ENCODE data around the gene PLA2G4A. TPM values are rescaled to one million over a fixed set of nuclear protein-coding genes. Genes with fewer than 3 reads are reported as not detected.

The PLA2G4A gene
- total and polyA plus RNA-seq, 5 donors from 2014 or later = not detected

GRCh38 chr1:186892936-186893335 is 64.2 kb downstream of the PLA2G4A start:
- DNase-seq (no peak), ATAC-seq (ENCODE audit: low read depth in 2 of 2) (no peak)
- Mint-ChIP-seq H3K9me3 (peaks cover 0 to 9% (median 0%) of the 10 kb centered on the region in 7 donors), H3K4me3 (no peak overlapping the region), H3K27me3 (no peaks in the 10 kb centered on the region), H3K4me1 (no peaks in the 10 kb centered on the region), H3K27ac (no peak overlapping the region), H3K36me3 (no peaks in the 10 kb centered on the region)
- no peaks in the 10 kb centered on the region for H3K27me3 ChIP-seq (ENCODE audit: control insufficient read depth, insufficient read depth, low read length)
- no peak overlapping the region for H3K27ac ChIP-seq (ENCODE audit: insufficient read depth, low read length, poor library complexity, severe bottlenecking)
- H3K9me3 ChIP-seq (ENCODE audit: control insufficient read depth in 2 of 2, low read length in 2 of 2) = no peaks in the 10 kb centered on the region
- H3K4me3 ChIP-seq (ENCODE audit: low read depth, low read length) = no peak overlapping the region
- no peaks in the 10 kb centered on the region for H3K4me1 ChIP-seq (ENCODE audit: control insufficient read depth, insufficient read depth, low read length, poor library complexity, severe bottlenecking)
- H3K36me3 ChIP-seq (ENCODE audit: control insufficient read depth, insufficient read depth, low read length) = no peaks in the 10 kb centered on the region

GRCh38 chr1:186894415-186894814 is 65.7 kb downstream of the PLA2G4A start:
- H3K4me1 ChIP-seq (ENCODE audit: control insufficient read depth, insufficient read depth, low read length, poor library complexity, severe bottlenecking) = no peaks in the 10 kb centered on the region
- H3K27me3 Mint-ChIP-seq = no peaks in the 10 kb centered on the region
- no peaks in the 10 kb centered on the region for H3K9me3 ChIP-seq (ENCODE audit: control insufficient read depth in 2 of 2, low read length in 2 of 2)
- H3K4me3 ChIP-seq (ENCODE audit: low read depth, low read length) = no peak overlapping the region
- DNase-seq (no peak), ATAC-seq (ENCODE audit: low read depth in 2 of 2) (no peak)
- H3K9me3 Mint-ChIP-seq = peaks cover 0 to 16% (median 0%) of the 10 kb centered on the region in 7 donors
- H3K27me3 ChIP-seq (ENCODE audit: control insufficient read depth, insufficient read depth, low read length) = no peaks in the 10 kb centered on the region
- H3K36me3 ChIP-seq (ENCODE audit: control insufficient read depth, insufficient read depth, low read length) = no peaks in the 10 kb centered on the region
- no peak overlapping the region for H3K4me3 Mint-ChIP-seq
- no peak overlapping the region for H3K27ac ChIP-seq (ENCODE audit: insufficient read depth, low read length, poor library complexity, severe bottlenecking)
- no peak overlapping the region for H3K27ac Mint-ChIP-seq
- H3K4me1 Mint-ChIP-seq = no peaks in the 10 kb centered on the region
- no peaks in the 10 kb centered on the region for H3K36me3 Mint-ChIP-seq

- H3K9me3 ChIP-seq (ENCODE audit: control insufficient read depth in 2 of 2, low read length in 2 of 2) = no peaks in the 10 kb centered on the region
- Mint-ChIP-seq H3K36me3 (no peaks in the 10 kb centered on the region), H3K4me3 (no peak overlapping the region), H3K4me1 (no peaks in the 10 kb centered on the region), H3K27me3 (no peaks in the 10 kb centered on the region), H3K9me3 (peaks cover 0 to 12% (median 0%) of the 10 kb centered on the region in 7 donors), H3K27ac (no peak overlapping the region)
- H3K27me3 ChIP-seq (ENCODE audit: control insufficient read depth, insufficient read depth, low read length) = no peaks in the 10 kb centered on the region
- no peak overlapping the region for H3K27ac ChIP-seq (ENCODE audit: insufficient read depth, low read length, poor library complexity, severe bottlenecking)
- DNase-seq = no peak
- H3K36me3 ChIP-seq (ENCODE audit: control insufficient read depth, insufficient read depth, low read length) = no peaks in the 10 kb centered on the region
- ATAC-seq (ENCODE audit: low read depth in 2 of 2) = no peak
- no peak overlapping the region for H3K4me3 ChIP-seq (ENCODE audit: low read depth, low read length)
- no peaks in the 10 kb centered on the region for H3K4me1 ChIP-seq (ENCODE audit: control insufficient read depth, insufficient read depth, low read length, poor library complexity, severe bottlenecking)
Measured at GRCh38 chr1:186896211-186896610, 67.5 kb downstream of the PLA2G4A start.

- Mint-ChIP-seq H3K27me3 (no peaks in the 10 kb centered on the region), H3K4me1 (no peaks in the 10 kb centered on the region), H3K4me3 (no peak overlapping the region), H3K27ac (no peak overlapping the region), H3K36me3 (no peaks in the 10 kb centered on the region), H3K9me3 (peaks cover 0 to 12% (median 0%) of the 10 kb centered on the region in 7 donors)
- no peaks in the 10 kb centered on the region for H3K27me3 ChIP-seq (ENCODE audit: control insufficient read depth, insufficient read depth, low read length)
- H3K27ac ChIP-seq (ENCODE audit: insufficient read depth, low read length, poor library complexity, severe bottlenecking) = no peak overlapping the region
- H3K4me3 ChIP-seq (ENCODE audit: low read depth, low read length) = no peak overlapping the region
- DNase-seq = no peak
- no peaks in the 10 kb centered on the region for H3K4me1 ChIP-seq (ENCODE audit: control insufficient read depth, insufficient read depth, low read length, poor library complexity, severe bottlenecking)
- H3K36me3 ChIP-seq (ENCODE audit: control insufficient read depth, insufficient read depth, low read length) = no peaks in the 10 kb centered on the region
- no peak for ATAC-seq (ENCODE audit: low read depth in 2 of 2)
- H3K9me3 ChIP-seq (ENCODE audit: control insufficient read depth in 2 of 2, low read length in 2 of 2) = no peaks in the 10 kb centered on the region
Measured at GRCh38 chr1:186897008-186897407, 68.3 kb downstream of the PLA2G4A start.

- H3K9me3 Mint-ChIP-seq = peaks cover 0 to 12% (median 0%) of the 10 kb centered on the region in 7 donors
- Histone ChIP-seq H3K4me1 (ENCODE audit: control insufficient read depth, insufficient read depth, low read length, poor library complexity, severe bottlenecking) (no peaks in the 10 kb centered on the region), H3K4me3 (ENCODE audit: low read depth, low read length) (no peak overlapping the region), H3K27ac (ENCODE audit: insufficient read depth, low read length, poor library complexity, severe bottlenecking) (no peak overlapping the region), H3K9me3 (ENCODE audit: control insufficient read depth in 2 of 2, low read length in 2 of 2) (no peaks in the 10 kb centered on the region), H3K36me3 (ENCODE audit: control insufficient read depth, insufficient read depth, low read length) (no peaks in the 10 kb centered on the region), H3K27me3 (ENCODE audit: control insufficient read depth, insufficient read depth, low read length) (no peaks in the 10 kb centered on the region)
- H3K4me1 Mint-ChIP-seq = no peaks in the 10 kb centered on the region
- no peak overlapping the region for H3K27ac Mint-ChIP-seq
- H3K27me3 Mint-ChIP-seq = no peaks in the 10 kb centered on the region
- no peak overlapping the region for H3K4me3 Mint-ChIP-seq
- H3K36me3 Mint-ChIP-seq = no peaks in the 10 kb centered on the region
- ATAC-seq (ENCODE audit: low read depth in 2 of 2) (no peak), DNase-seq (no peak)
Measured at GRCh38 chr1:186899577-186899976, 70.8 kb downstream of the PLA2G4A start.

- Mint-ChIP-seq H3K27me3 (no peaks in the 10 kb centered on the region), H3K36me3 (no peaks in the 10 kb centered on the region), H3K9me3 (peaks cover 0 to 12% (median 0%) of the 10 kb centered on the region in 7 donors), H3K4me3 (no peak overlapping the region), H3K27ac (no peak overlapping the region), H3K4me1 (no peaks in the 10 kb centered on the region)
- no peak for DNase-seq
- H3K4me3 ChIP-seq (ENCODE audit: low read depth, low read length) = no peak overlapping the region
- H3K27ac ChIP-seq (ENCODE audit: insufficient read depth, low read length, poor library complexity, severe bottlenecking) = no peak overlapping the region
- no peaks in the 10 kb centered on the region for H3K27me3 ChIP-seq (ENCODE audit: control insufficient read depth, insufficient read depth, low read length)
- no peaks in the 10 kb centered on the region for H3K4me1 ChIP-seq (ENCODE audit: control insufficient read depth, insufficient read depth, low read length, poor library complexity, severe bottlenecking)
- H3K36me3 ChIP-seq (ENCODE audit: control insufficient read depth, insufficient read depth, low read length) = no peaks in the 10 kb centered on the region
- H3K9me3 ChIP-seq (ENCODE audit: control insufficient read depth in 2 of 2, low read length in 2 of 2) = no peaks in the 10 kb centered on the region
- no peak for ATAC-seq (ENCODE audit: low read depth in 2 of 2)
Measured at GRCh38 chr1:186899977-186900376, 71.2 kb downstream of the PLA2G4A start.

GRCh38 chr1:186900539-186901237 is 71.9 kb downstream of the PLA2G4A start:
- no peak for ATAC-seq (ENCODE audit: low read depth in 2 of 2)
- Mint-ChIP-seq H3K4me3 (no peak overlapping the region), H3K9me3 (peaks cover 0 to 12% (median 0%) of the 10 kb centered on the region in 7 donors)

GRCh38 chr1:186901631-186902030 is 72.9 kb downstream of the PLA2G4A start:
- H3K27me3 Mint-ChIP-seq = no peaks in the 10 kb centered on the region
- Histone ChIP-seq H3K9me3 (ENCODE audit: control insufficient read depth in 2 of 2, low read length in 2 of 2) (no peaks in the 10 kb centered on the region), H3K4me3 (ENCODE audit: low read depth, low read length) (no peak overlapping the region), H3K36me3 (ENCODE audit: control insufficient read depth, insufficient read depth, low read length) (no peaks in the 10 kb centered on the region), H3K27ac (ENCODE audit: insufficient read depth, low read length, poor library complexity, severe bottlenecking) (no peak overlapping the region), H3K4me1 (ENCODE audit: control insufficient read depth, insufficient read depth, low read length, poor library complexity, severe bottlenecking) (no peaks in the 10 kb centered on the region), H3K27me3 (ENCODE audit: control insufficient read depth, insufficient read depth, low read length) (no peaks in the 10 kb centered on the region)
- no peak for ATAC-seq (ENCODE audit: low read depth in 2 of 2)
- no peaks in the 10 kb centered on the region for H3K4me1 Mint-ChIP-seq
- peaks cover 0 to 12% (median 0%) of the 10 kb centered on the region in 7 donors for H3K9me3 Mint-ChIP-seq
- H3K27ac Mint-ChIP-seq = no peak overlapping the region
- no peak for DNase-seq
- H3K4me3 Mint-ChIP-seq = no peak overlapping the region
- H3K36me3 Mint-ChIP-seq = no peaks in the 10 kb centered on the region

More at GRCh38 chr1:186900539-186901237, 71.9 kb downstream of the PLA2G4A start:
- no peaks in the 10 kb centered on the region for H3K27me3 Mint-ChIP-seq
- Histone ChIP-seq H3K9me3 (ENCODE audit: control insufficient read depth in 2 of 2, low read length in 2 of 2) (no peaks in the 10 kb centered on the region), H3K4me1 (ENCODE audit: control insufficient read depth, insufficient read depth, low read length, poor library complexity, severe bottlenecking) (no peaks in the 10 kb centered on the region), H3K27ac (ENCODE audit: insufficient read depth, low read length, poor library complexity, severe bottlenecking) (no peak overlapping the region), H3K36me3 (ENCODE audit: control insufficient read depth, insufficient read depth, low read length) (no peaks in the 10 kb centered on the region), H3K4me3 (ENCODE audit: low read depth, low read length) (no peak overlapping the region), H3K27me3 (ENCODE audit: control insufficient read depth, insufficient read depth, low read length) (no peaks in the 10 kb centered on the region)
- no peak overlapping the region for H3K27ac Mint-ChIP-seq
- DNase-seq = no peak
- no peaks in the 10 kb centered on the region for H3K4me1 Mint-ChIP-seq
- no peaks in the 10 kb centered on the region for H3K36me3 Mint-ChIP-seq
